ENCODE data around the gene ZNF280A.

DNA sequence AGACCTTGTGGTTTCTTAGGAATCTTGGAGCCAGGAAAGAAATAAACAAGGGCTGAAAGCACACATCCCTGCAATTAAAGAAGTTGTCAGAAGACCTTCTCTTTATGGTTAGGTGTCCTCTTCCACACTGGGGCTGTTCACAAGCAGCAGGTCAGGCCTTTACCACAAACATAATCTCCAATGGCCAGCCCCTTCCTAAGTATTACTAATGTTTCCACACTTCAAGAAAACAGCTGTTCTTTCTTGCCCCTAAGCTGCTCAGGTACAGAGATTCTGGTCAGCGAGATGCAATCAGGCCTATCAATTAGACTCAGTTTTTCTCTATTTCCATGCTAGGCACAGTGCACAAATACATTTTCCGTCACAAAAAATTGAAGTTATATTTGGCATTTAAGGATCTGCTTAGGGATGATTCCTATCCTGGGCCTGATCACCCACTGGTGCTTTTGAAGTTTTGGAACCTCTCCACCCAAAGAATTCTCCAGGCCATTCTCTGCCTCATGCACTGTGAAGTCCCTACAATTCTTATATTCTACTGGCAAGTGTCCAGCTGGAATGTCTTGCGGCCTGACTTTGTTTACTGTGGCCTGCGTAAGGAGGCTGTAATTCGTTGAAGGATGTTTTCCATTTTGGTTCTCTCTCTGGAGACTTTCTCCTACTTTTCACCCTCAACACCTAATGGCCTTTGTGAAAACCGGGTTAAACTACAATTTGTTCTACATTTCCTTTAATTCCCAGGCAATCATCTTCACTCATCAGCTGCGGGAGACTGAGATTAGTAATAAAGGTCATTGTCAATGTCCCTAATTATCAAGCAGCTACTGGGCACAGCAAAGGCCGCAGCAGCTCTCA, 33.9 kb upstream of the ZNF280A start:
- no peak for TF ChIP-seq ESRRA (CRISPR knock-in tag; IDR thresholded peaks at IDR 0.05; ENCODE audit: borderline replicate concordance)
- TF ChIP-seq RELA (CRISPR knock-in tag; IDR thresholded peaks at IDR 0.05; ENCODE audit: borderline replicate concordance): no peak
- no peak for TF ChIP-seq ETV6 (CRISPR knock-in tag; IDR thresholded peaks at IDR 0.05)
- no peak for TF ChIP-seq GABPB1 (CRISPR knock-in tag; IDR thresholded peaks at IDR 0.05)
- TF ChIP-seq, protein P1, sequence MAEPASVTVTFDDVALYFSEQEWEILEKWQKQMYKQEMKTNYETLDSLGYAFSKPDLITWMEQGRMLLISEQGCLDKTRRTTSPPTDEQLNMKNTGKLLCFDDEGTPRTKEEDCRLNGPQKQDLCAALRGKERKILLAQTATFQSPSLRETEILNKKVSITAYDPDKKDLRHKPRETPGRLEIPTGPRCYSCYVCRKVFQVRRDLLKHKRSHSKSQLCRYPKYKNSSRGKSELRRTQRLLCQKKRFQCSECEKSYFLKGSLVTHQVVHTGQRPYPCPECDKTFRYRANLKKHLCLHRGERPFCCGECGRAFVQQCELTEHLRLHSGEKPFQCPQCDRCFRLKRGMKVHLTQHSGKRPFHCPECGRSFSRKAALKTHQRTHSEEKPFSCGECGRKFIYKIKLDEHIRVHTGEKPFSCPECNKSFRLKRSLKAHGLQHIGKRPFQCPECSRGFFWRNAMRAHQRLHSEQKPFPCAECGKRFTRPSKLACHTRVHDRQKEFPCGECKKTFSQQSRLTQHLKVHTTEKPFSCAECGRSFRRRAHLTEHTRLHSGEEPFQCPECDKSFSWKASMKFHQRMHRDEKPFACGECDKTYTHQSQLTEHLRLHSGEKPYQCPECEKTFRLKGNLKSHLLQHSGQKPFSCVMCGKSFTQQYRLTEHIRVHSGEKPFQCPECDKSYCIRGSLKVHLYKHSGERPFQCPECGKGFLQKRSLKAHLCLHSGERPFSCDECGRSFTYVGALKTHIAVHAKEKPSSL (CRISPR knock-in tag; conservative IDR thresholded peaks at IDR 0.05): no peak
- no peak for TF ChIP-seq CBFB (CRISPR knock-in tag; IDR thresholded peaks at IDR 0.05; ENCODE audit: low read depth)
- TF ChIP-seq, protein P2, sequence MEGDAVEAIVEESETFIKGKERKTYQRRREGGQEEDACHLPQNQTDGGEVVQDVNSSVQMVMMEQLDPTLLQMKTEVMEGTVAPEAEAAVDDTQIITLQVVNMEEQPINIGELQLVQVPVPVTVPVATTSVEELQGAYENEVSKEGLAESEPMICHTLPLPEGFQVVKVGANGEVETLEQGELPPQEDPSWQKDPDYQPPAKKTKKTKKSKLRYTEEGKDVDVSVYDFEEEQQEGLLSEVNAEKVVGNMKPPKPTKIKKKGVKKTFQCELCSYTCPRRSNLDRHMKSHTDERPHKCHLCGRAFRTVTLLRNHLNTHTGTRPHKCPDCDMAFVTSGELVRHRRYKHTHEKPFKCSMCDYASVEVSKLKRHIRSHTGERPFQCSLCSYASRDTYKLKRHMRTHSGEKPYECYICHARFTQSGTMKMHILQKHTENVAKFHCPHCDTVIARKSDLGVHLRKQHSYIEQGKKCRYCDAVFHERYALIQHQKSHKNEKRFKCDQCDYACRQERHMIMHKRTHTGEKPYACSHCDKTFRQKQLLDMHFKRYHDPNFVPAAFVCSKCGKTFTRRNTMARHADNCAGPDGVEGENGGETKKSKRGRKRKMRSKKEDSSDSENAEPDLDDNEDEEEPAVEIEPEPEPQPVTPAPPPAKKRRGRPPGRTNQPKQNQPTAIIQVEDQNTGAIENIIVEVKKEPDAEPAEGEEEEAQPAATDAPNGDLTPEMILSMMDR (IDR thresholded peaks at IDR 0.05): no peak
- no peak for TF ChIP-seq NR1H2 (CRISPR knock-in tag; IDR thresholded peaks at IDR 0.05)
